ENCODE results near the gene CLTCL1. TPM values are rescaled to one million over a fixed set of nuclear protein-coding genes. Genes with fewer than 3 reads are reported as not detected.

CLTCL1 gene
- total and polyA plus RNA-seq, 2 experiments from 2014 or later = 6.6 to 15.1 TPM

GRCh38 chr22:19270873-19271272 lies 20.6 kb downstream of the CLTCL1 start:
- Histone ChIP-seq H4K20me1 (replicated peaks; ENCODE audit: insufficient read depth) (peaks cover 5% of the 10 kb centered on the region; the same call in 1 of the 2 replicates), H3K4me2 (no peak overlapping the region), H2AFZ (no peak overlapping the region), H3F3A (replicated peaks; ENCODE audit: low read depth) (no peaks in the 10 kb centered on the region), H3K79me2 (replicated peaks; ENCODE audit: insufficient read depth) (0 out of 2 replicates have a peak, but pooled peaks cover 7% of the 10 kb centered on the region), H3K4me3 (no peak overlapping the region), H3K36me3 (ENCODE audit: insufficient read depth) (no peaks in the 10 kb centered on the region; the same call in 1 of the 2 replicates), H3K9me2 (ENCODE audit: insufficient read depth) (no peaks in the 10 kb centered on the region), H3K4me1 (ENCODE audit: insufficient read depth) (no peaks in the 10 kb centered on the region; the same call in 1 of the 2 replicates), H3K27ac (ENCODE audit: low read depth) (no peak overlapping the region), H3K27me3 (ENCODE audit: insufficient read depth) (no peaks in the 10 kb centered on the region)
- no peaks in the 10 kb centered on the region for H3K27me3 Mint-ChIP-seq (ENCODE audit: insufficient read depth, low read depth, poor library complexity)
- peaks cover 14% of the 10 kb centered on the region; the same call in 2 of the 3 replicates for H3K9me3 Mint-ChIP-seq
- H3K27ac Mint-ChIP-seq = no peak overlapping the region
- no peak for TF ChIP-seq ZNF462 (CRISPR knock-in tag; IDR thresholded peaks at IDR 0.05)
- TF ChIP-seq ZNF331 (CRISPR knock-in tag; IDR thresholded peaks at IDR 0.05; ENCODE audit: low read depth) = no peak
- peak; percentile 35 to 36 for TF ChIP-seq CTCF (conservative IDR thresholded peaks at IDR 0.05; ENCODE audit: low read depth in 2 of 2)
- H3K36me3 Mint-ChIP-seq (ENCODE audit: low read depth) = peaks cover 13% of the 10 kb centered on the region; the same call in 2 of the 3 replicates
- H3K4me1 Mint-ChIP-seq = no peaks in the 10 kb centered on the region
- DNase-seq (ENCODE audit: low spot score) = no peak
- H3K4me3 Mint-ChIP-seq = no peak overlapping the region
- ATAC-seq = peak; percentile 58

Measured in GM23338 (cell line).